ENCODE results near the gene MTX1.
A peak's percentile ranks its signal among the peaks of the same experiment; 100 is the strongest.
"Not testable (repeated sequence)": the region's sequence is repeated elsewhere in the genome, so short reads cannot be mapped to it uniquely, and the experiment has no call there.

Gene MTX1

DNA sequence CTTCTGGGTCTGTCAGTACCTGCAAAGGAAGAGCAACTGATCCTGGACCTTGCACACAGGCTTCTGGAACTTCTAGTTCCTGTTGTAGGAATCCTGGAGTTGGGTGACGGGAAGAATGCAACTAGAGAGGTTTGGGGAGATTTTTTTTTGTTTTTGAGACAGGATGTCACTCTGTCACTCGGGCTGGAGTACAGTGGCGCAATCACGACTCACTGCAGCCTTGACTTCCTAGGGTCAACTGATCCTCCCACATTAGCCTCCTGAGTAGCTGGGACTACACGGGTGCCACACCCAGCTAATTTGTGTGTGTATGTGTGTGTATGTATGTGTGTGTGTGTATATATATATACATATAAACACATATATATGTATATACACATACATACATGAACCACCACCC, 28.0 kb downstream of the MTX1 start:
- no peak for DNase-seq (ENCODE audit: low read depth)

- peak; percentile 75 for DNase-seq (ENCODE audit: low read depth)
Observed at GRCh38 chr1:155241069-155241679, 32.7 kb downstream of the MTX1 start.

DNA sequence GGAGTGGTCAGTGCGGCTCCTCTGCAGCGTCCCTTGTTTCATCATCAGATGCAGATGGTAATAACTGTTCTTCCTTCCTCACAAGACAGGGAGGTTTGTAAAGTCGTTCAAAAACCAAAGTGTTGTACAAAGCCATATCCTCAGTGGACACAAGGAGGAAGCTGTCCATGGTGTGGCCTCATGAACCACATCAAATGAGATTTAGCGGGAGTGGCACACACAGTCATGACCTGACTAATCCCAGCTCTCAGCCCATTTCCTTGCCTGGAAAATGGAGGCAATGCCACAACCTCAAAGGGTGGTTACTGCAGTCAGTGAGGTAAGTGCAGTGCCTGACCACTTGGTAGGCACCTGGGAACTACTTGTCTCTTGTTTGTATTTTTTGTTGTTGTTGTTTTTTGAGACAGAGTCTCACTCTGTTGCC, 33.4 kb downstream of the MTX1 start:
- DNase-seq (ENCODE audit: low read depth), result no peak

DNA sequence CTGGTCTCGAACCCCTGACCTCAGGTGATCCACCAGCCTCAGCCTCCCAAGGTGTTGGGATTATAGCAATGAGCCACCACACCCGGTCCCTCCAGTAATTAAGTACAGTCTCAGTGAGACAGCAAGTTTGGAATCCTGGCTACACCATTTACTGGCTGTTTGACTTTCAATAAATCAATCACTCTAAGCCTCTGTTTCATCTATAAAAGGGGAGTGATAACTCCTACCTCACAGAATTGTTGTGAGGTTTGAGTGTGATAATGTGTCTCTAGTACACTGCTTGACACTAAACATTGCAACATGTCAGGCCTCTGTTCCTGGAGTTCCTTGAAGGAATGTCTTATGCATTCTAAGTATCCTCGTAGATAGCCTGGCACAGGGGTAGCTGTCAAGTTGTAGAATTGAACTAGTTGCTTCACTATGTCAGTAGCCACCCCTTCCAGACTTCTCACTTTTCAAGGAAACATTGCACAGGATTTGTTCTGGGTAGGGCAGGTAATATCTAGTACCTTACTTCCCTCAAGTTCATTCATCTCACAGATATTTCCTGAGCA, 34.4 kb downstream of the MTX1 start:
- DNase-seq (ENCODE audit: low read depth), result no peak

- DNase-seq (ENCODE audit: low read depth), result peak; percentile 97
Observed at GRCh38 chr1:155244368-155245162, 36.1 kb downstream of the MTX1 start.

- DNase-seq (ENCODE audit: low read depth), result no peak
Observed at GRCh38 chr1:155245163-155245524, 36.6 kb downstream of the MTX1 start.

- DNase-seq (ENCODE audit: low read depth), result not testable (repeated sequence)
Observed at GRCh38 chr1:155246796-155247195, 38.3 kb downstream of the MTX1 start.

GRCh38 chr1:155247667-155248553, 39.4 kb downstream of the MTX1 start:
- no peak for DNase-seq (ENCODE audit: low read depth)

DNA sequence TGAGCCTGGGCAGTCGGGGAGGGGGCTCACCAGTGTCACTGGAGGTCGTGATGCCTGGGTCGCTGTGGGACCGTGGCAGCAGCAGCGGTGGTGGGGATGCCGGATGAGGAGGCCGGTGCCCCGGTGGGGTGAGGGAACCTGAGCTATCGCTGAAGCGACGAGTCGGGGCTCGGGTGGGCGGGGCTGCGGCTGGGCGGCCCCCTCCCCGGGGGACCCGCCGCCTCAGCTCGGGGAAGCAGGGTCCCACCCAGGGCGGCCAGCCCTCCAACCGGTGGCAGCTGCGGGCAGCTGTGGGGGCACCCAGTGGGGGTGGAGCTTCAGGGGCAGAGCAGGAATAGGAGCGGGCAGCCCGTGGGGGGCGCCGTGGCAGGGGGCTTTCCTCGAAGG, 41.7 kb downstream of the MTX1 start:
- DNase-seq (ENCODE audit: low read depth), result no peak

- DNase-seq (ENCODE audit: low read depth), result peak; percentile 52
Observed at GRCh38 chr1:155250633-155251449, 42.3 kb downstream of the MTX1 start.

- no peak for DNase-seq (ENCODE audit: low read depth)
Observed at GRCh38 chr1:155251566-155251965, 43.1 kb downstream of the MTX1 start.

DNA sequence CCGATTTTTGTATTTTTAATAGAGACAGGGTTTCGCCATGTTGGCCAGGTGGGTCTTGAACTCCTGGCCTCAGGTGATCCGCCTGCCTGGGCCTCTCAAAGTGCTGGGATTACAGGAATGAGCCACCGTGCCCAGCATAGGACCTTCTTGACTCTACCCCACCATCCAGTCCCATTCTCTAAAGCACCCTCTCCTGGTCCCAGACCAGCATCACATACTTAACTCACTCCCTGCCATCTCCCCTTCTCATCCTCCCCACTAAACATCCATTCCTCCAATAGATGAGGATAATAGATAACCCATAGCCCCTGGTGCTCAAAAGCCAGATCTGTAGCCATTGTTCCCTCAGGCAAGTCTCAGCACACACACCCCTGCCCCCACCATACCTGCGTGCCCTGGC, 44.7 kb downstream of the MTX1 start:
- no peak for DNase-seq (ENCODE audit: low read depth)

- no peak for DNase-seq (ENCODE audit: low read depth)
Observed at GRCh38 chr1:155253797-155254196, 45.3 kb downstream of the MTX1 start.

- no peak for DNase-seq (ENCODE audit: low read depth)
Observed at GRCh38 chr1:155254228-155254713, 45.8 kb downstream of the MTX1 start.

DNA sequence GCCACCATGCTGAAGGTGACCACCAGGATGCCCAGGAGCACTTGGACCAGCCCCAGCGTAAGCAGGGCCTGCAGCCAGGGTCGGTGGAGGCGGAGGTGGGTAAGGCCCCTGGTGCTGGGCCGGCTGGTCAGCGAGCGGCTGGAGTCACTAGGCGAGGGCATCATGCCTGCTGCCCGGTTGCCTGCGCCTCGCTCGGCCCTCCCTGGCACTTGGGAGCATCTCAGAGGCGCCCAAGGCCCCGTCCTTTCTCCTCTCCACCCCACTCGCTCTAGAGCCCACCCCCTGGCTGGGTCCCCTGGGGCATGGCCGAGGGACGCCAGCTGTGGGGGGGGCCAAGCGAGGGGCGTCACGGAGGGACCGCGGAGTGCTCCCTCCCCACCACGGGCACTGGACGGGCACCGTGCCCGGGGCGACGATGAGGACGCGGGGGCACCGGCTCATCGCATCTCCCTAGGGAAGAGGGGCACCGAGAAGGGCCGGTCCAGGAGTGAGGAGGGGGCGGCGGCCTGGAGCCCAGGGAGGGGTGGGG, 46.3 kb downstream of the MTX1 start:
- DNase-seq (ENCODE audit: low read depth), result no peak

DNA sequence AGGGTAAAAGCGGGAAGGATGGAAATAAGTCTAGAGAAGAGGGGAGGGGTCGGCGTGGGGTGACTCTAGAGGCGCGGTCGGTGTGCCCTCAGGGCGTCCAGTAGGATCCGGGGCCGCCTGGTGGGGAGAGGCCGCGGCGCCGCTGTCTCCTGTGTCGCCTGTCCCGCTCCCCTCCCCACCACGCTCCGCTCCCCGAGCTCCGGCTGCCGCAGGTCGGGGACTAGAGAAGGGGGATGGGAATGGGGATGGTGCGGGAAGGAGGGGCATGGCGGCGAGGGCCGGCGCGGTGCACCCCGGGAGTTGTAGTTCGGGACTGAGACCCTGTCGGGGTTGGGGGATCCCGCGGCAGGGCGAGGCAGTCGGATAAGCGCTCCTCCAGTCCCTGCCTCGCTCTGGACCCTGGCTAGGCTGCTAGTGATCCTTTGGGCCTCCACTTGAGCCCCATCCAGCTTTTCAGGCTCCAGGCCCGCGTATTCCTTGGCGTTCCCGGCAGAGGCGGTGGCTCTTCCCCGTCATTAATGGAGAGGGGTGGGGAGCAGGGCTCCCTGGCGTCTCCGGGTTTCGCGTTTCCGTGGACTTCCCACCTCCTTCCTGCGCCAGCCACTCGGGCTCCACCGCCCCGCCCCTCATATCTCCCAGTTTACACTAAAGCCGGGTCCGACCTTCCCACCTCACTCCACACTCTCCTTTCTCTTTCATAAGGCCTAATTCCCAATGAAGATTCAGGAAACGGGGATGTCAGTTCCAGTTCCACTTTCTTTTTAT, 46.9 kb downstream of the MTX1 start, which contains the start of gene ENTREP3:
TSS of gene ENTREP3 (minus strand) at position 241 of the 765 bp plus-strand sequence. CDS start 606 bp downstream, outside the sequence.
- no peak for DNase-seq (ENCODE audit: low read depth)

DNA sequence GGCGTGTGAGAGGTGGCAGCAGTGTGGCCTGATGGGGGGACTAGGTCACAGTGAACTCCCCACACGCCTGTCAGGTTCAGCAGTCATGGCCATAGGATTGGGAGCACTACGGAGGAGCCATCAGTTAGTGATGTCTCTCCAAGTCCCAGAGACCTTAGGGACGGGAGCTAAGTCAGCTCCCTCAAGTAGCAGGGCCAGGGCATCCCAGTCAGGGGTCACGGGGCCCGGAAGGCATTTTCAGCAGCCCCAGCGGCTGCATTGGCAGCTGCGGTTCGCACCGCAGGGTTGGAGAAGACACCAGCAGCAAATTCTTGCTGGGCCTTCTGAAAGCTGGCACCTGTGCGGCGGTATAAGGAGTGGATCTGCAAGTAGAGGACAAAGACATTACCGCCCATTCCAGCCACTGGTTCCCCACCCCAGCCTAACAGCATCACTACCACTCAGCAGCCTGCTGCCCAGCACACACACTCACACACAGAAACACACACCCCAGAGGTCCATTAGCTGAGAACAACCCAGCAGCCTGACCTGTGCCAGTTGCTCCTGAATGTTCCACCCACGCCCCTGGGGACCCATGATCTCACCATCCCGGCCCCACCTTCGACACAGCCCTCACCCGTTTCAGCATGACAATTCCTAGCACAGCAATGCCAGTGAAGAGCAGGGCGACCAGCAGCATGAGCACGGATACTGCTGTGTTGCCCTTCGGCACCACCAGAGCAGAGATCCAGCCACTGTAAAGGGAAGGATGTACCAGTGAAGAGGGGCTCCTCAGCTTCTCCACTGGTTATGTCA, 47.8 kb downstream of the MTX1 start:
- no peak for DNase-seq (ENCODE audit: low read depth)

DNA sequence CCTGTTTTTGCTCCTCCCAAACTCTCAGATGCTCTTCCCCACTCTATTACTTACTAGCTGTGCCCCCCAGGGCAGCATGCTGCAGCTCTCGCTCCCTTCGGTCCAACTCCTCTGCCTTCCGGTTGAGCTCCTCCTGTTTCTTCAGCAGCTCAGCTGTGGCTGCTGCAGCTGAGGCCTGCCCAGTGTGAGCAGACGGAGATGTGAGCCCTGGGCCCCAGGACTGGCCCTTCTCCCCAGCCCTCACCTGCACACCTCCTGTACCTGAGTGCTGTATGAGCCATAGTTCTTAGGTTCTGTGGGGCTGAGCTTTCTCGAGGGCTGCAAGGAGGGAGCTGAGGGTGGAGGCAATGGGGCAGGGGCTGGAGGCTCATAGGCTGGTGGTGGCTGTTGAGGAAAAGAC, 51.8 kb downstream of the MTX1 start:
- DNase-seq (ENCODE audit: low read depth), result no peak

- DNase-seq (ENCODE audit: low read depth), result no peak
Observed at GRCh38 chr1:155261493-155261851, 53.0 kb downstream of the MTX1 start.
